ENCODE data around the gene DOCK7.
"Not testable (repeated sequence)": the region's sequence is repeated elsewhere in the genome, so short reads cannot be mapped to it uniquely, and the experiment has no call there.

Gene DOCK7

DNA sequence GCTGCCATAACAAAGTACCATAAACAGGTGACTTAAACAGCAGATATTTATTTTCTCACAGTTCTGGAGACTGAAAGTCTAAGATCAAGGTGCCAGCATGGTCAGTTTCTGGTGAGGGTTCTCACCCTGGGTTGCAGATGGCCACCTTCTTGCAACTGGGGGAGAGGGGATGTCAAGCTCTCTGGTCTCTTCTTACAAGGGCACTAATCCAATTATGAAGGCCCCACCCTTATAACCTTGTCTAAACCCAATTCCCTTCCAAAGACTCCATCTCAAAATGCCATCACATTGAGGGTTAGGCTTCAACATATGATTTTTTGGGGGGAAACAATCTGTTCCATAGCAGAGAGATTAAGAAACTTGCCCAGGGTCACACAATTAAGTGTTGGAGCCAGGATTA lies 115.7 kb downstream of the DOCK7 start:
- no peak for DNase-seq (ENCODE audit: low read depth, low spot score)

DNA sequence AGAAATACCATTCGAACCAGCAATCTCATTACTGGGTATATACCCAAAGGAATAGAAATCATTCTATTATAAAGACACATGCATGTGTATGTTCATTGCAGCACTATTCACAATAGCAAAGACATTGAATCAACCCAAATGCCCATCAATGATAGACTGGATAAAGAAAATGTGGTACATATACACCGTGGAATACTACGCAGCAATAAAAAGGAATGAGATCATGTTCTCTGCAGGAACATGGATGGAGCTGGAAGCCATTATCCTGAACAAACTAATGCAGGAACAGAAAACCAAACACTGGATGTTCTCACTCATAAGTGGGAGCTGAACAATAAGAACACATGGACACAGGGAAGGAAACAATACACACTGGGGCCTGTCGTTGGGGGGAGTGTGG lies 116.7 kb downstream of the DOCK7 start:
- not testable (repeated sequence) for DNase-seq (ENCODE audit: low read depth, low spot score); H3K4me3 ChIP-seq (ENCODE audit: low read length)

More for the DNA sequence above, 115.7 kb downstream of the DOCK7 start:
- H3K4me3 ChIP-seq (ENCODE audit: low read length), result no peak overlapping the region

DNA sequence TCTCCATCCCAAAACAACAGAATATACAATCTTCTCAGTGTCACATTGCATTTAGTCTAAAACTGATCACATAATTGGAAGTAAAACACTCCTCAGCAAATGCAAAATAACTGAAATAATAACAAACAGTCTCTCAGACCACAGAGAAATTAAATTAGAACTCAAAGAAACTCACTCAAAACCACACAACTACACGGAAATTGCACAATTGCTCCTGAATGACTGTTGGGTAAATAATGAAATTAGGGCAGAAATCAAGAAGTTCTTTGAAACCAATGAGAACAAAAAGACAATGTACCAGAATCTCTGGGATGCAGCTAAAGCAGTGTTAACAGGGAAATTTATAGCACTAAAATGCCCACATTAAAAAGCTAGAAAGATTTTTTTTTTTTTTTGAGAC lies 120.3 kb downstream of the DOCK7 start:
- not testable (repeated sequence) for H3K4me3 ChIP-seq (ENCODE audit: low read length); DNase-seq (ENCODE audit: low read depth, low spot score)

DNA sequence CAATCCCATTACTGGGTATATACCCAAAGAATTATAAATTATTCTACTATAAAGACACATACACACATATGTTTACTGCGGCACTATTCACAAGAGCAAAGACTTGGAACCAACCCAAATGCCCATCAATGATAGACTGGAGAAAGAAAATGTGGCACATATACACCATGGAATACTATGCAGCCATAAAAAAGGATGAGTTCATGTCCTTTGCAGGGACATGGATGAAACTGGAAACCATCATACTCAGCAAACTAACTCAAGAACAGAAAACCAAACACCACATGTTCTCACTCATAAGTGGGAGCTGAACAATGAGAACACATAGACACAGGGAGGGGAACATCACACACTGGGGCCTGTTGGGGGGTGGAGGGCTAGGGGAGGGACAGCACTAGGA lies 121.0 kb downstream of the DOCK7 start:
- not testable (repeated sequence) for H3K4me3 ChIP-seq (ENCODE audit: low read length); DNase-seq (ENCODE audit: low read depth, low spot score)

DNA sequence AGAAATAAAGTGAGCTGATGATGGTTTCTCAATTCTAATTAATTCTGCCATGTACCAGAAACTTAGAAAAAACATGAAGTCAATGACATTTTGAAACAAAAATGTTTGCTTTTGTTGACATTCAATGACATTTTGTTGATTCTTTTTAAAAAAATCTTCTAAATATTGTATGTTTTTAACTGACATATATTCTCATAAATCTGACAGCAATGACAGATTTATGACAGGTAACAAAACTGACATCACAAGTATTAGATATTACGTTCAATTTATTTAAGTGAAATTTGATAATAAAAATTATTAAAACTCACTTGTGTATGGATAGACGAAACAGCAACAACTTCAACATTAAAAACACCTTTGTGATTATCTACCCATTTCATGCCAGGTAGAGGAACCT lies 126.9 kb downstream of the DOCK7 start:
- no peak for DNase-seq (ENCODE audit: low read depth, low spot score)
- no peak overlapping the region for H3K4me3 ChIP-seq (ENCODE audit: low read length)

DNA sequence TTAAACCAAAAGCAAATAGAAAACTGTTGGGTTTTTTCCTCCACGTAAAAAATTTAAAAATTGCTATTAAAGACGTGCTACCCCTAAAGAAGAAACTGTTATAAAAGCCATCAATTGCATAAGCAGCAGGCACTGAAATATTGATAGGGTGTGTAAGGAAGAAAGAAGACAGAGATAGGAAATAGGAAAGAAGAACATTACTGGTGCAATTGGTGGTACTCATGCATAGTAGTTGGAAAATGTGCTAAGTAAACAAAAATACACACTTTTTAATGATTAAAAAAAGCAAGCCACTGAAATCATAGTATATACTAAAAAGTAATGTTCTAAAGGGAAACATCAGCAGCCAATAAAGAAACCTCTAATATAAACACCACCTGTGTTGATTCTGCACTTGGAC lies 143.6 kb downstream of the DOCK7 start:
- no peak overlapping the region for H3K4me3 ChIP-seq (ENCODE audit: low read length)

DNA sequence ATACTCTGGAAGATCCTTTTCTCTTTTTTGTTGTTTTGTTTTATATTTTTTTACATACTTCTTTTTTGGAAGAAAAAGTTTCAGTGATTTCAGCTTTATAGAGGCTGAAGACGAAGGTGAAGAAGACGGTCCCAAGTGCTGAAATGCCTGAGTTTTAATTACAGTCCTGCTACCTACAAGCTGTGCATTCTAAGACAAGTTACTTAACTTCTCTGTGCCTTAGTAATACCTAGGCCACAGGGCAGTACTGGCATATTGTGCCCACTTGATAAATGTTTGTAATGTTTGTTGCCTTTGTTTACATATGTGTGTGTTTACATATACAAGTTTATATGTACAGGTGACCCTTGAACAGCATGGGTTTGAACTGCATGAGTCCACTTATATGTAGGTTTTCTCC lies 147.1 kb downstream of the DOCK7 start:
- H3K4me3 ChIP-seq (ENCODE audit: low read length), result no peak overlapping the region
- DNase-seq (ENCODE audit: low read depth, low spot score), result no peak

More for the DNA sequence above, 143.6 kb downstream of the DOCK7 start:
- DNase-seq (ENCODE audit: low read depth, low spot score), result no peak

DNA sequence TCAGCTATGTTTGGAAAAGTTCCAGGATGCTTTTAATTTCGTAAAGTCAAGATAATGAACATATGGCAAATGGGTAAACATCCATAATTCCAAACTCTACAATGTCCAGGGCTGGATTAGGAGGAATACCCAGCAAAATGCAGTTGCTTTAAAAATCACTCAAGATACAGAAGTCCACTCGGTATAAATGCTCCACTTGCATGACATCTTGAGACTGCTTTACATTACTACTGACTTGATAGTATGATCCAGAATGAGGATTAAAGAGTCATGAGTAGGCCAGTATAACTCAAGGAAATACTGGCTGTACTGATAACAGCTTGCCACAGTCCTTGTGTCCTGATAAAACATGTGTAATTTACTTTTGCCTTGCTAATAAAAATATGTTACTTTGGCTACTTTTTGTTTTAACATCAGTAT lies 149.1 kb downstream of the DOCK7 start:
- DNase-seq (ENCODE audit: low read depth, low spot score), result no peak
- no peak overlapping the region for H3K4me3 ChIP-seq (ENCODE audit: low read length)

DNA sequence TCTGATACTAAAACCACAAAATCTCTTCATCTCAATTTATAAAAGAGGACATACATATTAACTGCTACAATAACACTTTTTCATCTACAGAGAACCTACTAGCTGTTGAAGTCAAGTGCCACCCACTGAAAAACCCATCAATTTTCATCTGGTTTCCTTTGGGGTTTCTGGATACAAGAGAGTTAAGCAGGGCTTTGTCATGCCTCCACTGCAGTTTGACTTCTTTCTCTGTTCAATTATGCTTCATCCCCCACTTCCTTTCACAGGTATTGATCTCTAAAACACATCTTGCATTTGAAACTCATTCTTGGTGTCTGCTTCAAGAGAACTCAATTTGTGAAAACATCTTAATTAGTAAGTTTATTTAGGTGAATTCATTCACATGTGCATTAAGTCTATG lies 151.3 kb downstream of the DOCK7 start:
- DNase-seq (ENCODE audit: low read depth, low spot score), result no peak
- H3K4me3 ChIP-seq (ENCODE audit: low read length), result no peak overlapping the region

DNA sequence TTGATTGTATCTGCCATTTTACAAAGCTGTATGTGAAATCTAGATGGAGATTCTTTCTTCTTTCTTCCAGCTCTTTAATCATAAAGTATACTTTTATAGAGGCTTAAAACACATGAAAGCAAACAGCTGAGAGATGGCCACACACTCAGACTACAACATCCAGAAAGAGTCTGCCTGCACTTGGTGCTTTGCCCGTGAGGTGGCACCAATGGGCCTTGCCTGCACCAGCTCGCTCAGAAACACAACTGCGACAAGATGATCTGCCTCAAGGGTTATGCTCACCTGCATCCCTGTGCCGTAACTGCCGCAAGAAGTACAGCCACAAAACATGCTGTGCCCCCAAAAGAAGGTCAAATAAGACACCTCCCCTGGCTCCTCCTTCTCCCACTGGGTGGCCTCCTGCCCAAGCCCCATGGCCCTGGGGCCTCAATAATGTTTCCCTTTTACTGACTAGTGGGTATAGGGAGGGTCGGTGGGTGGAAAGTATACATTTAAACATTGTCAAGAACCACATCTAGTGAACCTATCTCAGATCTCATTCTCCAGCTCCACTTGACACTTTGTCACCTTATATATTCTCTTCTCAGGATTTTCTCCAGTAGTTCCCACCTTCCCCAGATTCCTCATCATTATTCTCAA lies 157.6 kb downstream of the DOCK7 start:
- H3K4me3 ChIP-seq (ENCODE audit: low read length), result no peak overlapping the region
- no peak for DNase-seq (ENCODE audit: low read depth, low spot score)

DNA sequence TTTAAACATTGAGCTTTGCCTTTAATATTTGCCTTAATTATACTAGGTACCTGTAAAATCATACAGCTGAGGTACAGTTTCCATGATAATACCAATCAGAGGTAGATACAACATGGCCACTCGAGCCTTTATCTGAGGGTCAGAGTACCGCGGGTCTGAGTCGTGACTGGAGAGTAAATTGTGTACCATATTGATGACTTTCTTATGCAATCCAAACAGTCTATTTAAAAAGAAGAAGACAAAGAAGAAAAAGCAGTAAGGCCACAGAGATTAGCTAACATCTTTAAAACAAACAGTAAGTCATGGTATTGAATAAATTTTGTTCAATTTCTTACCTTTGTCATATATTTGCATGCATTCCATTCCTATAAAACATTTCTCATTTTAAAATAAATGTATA lies 159.0 kb downstream of the DOCK7 start:
- DNase-seq (ENCODE audit: low read depth, low spot score), result no peak
- H3K4me3 ChIP-seq (ENCODE audit: low read length), result no peak overlapping the region

DNA sequence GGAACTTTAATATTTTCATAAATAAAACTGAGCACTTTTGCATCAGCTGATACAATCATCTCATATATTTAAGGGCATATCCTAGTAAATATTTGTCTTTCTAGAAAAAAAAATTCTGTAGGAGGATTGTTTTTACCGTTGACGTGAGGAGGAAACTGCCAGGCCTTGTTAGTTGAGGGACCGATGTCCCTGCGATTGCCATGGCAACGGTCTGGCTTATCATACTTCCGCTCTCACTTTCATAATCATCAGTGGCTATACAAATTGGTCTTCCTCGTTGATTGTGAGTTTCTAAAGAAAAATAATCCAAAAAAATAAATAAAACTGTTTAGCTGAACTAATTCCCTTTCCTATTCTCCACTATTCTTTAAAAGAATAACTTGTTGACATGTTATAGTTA lies 160.2 kb downstream of the DOCK7 start:
- no peak for DNase-seq (ENCODE audit: low read depth, low spot score)
- H3K4me3 ChIP-seq (ENCODE audit: low read length), result no peak overlapping the region

DNA sequence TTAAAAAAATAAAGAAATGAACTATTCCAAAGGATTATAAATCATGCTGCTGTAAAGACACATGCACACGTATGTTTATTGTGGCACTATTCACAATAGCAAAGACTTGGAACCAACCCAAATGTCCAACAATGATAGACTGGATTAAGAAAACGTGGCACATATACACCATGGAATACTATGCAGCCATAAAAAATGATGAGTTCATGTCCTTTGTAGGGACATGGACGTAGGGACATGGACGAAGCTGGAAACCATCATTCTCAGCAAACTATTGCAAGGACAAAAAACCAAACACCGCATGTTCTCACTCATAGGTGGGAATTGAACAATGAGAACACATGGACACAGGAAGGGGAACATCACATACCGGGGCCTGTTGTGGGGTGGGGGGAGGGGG lies 160.8 kb downstream of the DOCK7 start:
- H3K4me3 ChIP-seq (ENCODE audit: low read length); DNase-seq (ENCODE audit: low read depth, low spot score): not testable (repeated sequence)

DNA sequence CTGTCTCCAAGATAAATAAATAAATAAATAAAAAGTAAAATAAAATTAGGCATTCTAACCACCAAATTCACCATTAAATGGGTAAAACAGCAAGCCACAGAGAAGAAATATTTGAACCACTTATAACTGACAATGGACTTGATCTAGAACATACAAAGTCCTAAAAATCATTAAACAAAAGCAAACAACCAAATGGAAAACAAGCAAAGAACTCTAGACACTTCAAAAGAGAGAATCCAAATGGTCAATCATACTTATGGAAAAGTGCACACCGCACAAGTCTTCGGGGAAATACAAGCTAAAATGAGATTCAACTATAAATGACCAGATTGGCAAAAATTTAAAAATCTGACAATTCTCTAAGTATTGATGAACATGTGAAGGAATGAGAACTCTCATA lies 164.3 kb downstream of the DOCK7 start:
- DNase-seq (ENCODE audit: low read depth, low spot score), result no peak
- H3K4me3 ChIP-seq (ENCODE audit: low read length), result no peak overlapping the region

DNA sequence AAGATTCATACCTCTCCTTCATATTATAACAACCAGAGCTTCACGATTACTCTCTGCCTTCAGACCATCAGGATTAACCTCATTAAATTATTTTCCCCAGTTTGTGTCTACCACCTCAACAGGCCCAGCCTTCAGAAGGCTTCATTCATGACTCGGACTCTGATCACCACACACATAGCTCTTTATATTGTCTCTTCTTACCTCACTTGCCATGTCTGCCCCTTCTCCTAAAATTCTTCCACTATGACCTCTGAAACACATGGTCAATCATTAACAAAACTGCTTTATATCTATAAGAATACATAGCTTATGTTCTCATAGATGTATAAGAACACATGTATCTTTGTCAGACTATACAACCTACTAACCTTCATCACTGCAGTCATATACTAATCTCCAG lies 171.6 kb downstream of the DOCK7 start:
- H3K4me3 ChIP-seq (ENCODE audit: low read length), result no peak overlapping the region
- no peak for DNase-seq (ENCODE audit: low read depth, low spot score)

DNA sequence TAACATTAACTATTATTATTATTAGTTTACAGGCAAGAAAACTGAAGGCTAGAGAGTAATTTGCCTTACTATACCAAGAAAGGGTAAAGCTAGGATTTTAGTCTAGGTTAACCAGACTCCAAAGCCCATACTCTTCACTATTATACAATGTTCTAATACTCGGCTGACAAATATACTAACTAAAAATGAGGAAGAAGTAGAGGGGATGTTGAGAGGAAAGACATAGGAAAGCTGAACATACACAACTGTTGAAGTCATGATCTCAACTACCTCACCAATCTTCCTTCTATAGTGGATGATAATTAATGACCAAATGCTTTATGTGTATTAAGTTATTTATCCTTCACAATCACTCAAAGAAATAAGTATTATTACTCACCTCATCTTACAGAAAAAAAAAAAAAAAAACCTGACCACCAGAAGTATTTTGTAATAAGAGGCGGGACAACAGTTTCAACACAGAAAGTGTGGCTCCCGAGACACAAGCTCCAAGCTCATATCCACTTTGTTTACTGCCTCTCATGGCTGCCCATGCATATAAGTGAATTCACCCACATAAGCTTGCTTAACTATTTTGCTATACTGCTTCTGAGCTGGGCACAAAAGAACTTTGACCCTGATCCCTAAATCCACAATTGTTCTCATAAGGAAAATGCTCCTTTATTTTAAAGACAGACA lies 173.3 kb downstream of the DOCK7 start:
- no peak for DNase-seq (ENCODE audit: low read depth, low spot score)
- no peak overlapping the region for H3K4me3 ChIP-seq (ENCODE audit: low read length)

DNA sequence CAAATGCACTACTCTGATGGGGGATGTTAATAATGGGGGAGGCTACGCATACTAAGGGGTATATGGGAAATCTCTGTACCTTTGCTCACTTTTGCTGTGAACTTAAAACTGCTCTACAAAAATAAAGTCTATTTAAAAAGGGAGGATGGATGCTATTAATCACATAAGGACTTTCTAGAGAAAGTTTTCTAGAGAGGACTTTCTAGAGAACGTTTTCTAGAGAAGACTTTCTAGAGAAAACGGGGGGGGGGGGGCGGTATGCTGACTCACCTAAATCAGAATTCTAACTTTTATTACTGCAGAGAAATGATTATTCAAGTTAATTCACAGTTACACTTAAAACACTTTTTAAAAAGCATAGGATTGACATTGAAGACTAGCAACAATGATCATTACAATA lies 175.2 kb downstream of the DOCK7 start:
- DNase-seq (ENCODE audit: low read depth, low spot score), result no peak
- no peak overlapping the region for H3K4me3 ChIP-seq (ENCODE audit: low read length)

DNA sequence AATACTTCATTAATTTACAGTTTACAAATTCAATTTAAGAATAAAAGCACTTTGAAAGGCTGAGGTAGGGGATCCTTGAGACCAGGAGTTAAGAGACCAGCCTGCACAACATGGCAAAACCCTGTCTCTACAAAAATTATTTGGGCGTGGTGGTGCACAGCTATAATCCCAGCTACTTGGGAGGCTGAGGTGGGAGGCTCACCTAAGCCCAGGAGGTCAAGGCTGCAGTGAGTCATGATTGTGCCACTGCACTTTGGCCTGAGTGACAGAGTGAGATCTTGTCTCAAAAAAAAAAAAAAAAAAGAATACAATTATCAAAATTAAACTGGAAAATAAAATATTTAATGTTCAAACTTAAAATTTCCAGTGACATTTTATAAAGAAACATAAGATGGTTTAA lies 179.2 kb downstream of the DOCK7 start:
- DNase-seq (ENCODE audit: low read depth, low spot score), result no peak

DNA sequence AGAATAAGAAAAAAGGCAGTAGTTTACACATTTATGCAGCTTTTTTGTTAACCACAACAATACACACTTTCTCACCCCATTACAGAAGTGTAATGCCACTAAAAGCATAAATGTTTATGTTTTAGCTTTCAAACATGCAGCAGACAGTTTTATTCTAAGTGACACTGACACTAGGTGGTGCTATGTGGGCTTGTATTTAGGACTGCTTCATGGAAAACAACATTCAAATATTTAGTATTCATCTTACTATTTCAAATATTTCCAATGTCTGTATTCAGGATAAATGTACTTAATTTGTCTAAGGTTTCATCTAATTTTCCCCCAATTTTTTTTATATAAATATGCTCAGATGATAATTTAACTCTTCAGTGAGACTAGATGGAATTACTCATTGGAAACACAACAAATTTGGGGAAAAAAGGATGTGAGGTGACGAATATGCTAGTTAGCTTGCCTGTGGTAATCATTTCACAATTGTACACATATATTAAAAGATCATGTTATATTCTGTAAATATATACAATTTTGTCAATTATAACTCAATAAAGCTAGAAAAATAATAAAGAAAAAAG lies 179.9 kb downstream of the DOCK7 start:
- no peak overlapping the region for H3K4me3 ChIP-seq (ENCODE audit: low read length)
- peak; percentile 49 for DNase-seq (ENCODE audit: low read depth, low spot score)

More for the DNA sequence above, 179.2 kb downstream of the DOCK7 start:
- no peak overlapping the region for H3K4me3 ChIP-seq (ENCODE audit: low read length)

DNA sequence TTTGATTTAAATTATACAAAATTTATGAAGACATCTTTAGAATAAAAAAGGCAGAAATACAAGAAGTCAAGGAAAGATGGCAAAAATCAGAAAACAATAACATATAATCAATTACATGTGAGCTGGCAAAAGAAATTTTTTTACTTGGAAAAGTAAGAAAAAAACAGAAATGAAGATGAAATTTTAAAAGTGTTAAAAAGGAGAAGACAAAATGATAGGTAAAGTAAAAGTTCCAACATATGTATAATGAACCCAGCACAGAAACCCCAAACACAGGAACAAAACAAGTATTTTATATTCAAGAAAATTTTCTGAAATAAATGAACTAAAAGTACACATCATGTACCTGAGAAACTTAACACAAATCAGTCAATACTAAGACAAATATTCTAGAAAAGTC lies 188.0 kb downstream of the DOCK7 start:
- no peak for DNase-seq (ENCODE audit: low read depth, low spot score)

DNA sequence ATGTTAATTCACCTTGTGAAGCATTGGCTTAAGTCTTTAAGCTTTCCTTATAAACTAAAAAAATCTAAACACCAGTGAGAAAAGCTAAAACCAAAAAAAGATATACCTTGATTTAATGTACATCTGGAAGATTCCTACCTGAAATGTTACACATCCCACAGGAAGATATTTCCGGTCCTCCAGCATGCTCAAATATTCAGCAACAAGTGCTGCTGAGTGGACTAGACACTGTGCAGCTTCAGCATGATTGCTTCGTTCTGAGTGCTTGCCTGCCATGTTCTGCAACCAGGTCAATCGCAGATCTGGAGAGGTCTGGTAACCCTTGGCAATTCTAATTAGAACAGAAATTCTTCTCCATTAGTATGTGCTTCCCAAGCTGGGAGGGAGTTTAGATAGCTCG lies 194.0 kb downstream of the DOCK7 start:
- no peak overlapping the region for H3K4me3 ChIP-seq (ENCODE audit: low read length)
- DNase-seq (ENCODE audit: low read depth, low spot score), result no peak

More for the DNA sequence above, 188.0 kb downstream of the DOCK7 start:
- H3K4me3 ChIP-seq (ENCODE audit: low read length), result no peak overlapping the region
